OCI-LY1 (cell line): ENCODE data around the gene PNPLA5.
"Not testable (repeated sequence)": the region's sequence is repeated elsewhere in the genome, so short reads cannot be mapped to it uniquely, and the experiment has no call there.

Experiments
- CTCF ChIP-seq: fragments of 200-600 bp; sonication (generic), shearing (Covaris generic); IDR thresholded peaks from 2 replicates; pipeline ENCODE4 v1.5.1; 2017; ENCODE audit warnings: mild to moderate bottlenecking, antibody characterized with exemption, low read length, moderate library complexity, mixed read lengths
- EZH2 ChIP-seq: fragments of 200-600 bp; sonication (generic), shearing (Covaris generic); IDR thresholded peaks from 2 replicates; pipeline ENCODE4 v1.8.0; 2017; ENCODE audit warnings: borderline replicate concordance, mixed run types, mild to moderate bottlenecking, antibody characterized with exemption, low read length, moderate library complexity, mixed read lengths

DNA sequence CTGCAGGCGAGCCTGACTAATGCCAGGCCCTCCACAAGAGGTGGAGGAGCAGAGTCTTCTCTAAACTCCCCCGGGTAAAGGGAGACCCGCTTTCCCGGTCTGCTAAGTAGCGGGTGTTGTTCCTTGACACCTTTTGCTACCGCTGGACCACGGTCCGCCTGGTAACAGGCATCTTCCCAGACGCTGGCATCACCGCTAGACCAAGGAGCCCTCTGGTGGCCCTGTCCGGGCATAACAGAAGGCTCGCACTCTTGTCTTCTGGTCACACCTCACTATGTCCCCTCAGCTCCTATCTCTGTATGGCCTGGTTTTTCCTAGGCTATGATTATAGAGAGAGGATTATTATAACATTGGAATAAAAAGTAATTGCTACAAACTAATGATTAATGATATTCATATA lies 12.6 kb upstream of the PNPLA5 start:
- TF ChIP-seq CTCF, EZH2: not testable (repeated sequence)
